DOHH2 (cell line): ENCODE results near the gene DYNC1I2.

Source experiments
- EZH2phosphoT487 ChIP-seq: fragments of 200-600 bp; sonication (generic); IDR thresholded peaks from 2 replicates; pipeline ENCODE4 v1.6.1; 2017; ENCODE audit warnings: borderline replicate concordance, mild to moderate bottlenecking, antibody characterized with exemption, low read length, moderate library complexity, mixed read lengths
- TF ChIP-seq, protein P1 (sequence below): fragments of 200-600 bp; sonication (generic); IDR thresholded peaks from one replicate; pipeline ENCODE4 v1.5.1; 2014; ENCODE audit warnings: antibody characterized with exemption, mild to moderate bottlenecking, low read depth, low read length; ENCODE audit not compliant: poor library complexity, severe bottlenecking

DNA sequence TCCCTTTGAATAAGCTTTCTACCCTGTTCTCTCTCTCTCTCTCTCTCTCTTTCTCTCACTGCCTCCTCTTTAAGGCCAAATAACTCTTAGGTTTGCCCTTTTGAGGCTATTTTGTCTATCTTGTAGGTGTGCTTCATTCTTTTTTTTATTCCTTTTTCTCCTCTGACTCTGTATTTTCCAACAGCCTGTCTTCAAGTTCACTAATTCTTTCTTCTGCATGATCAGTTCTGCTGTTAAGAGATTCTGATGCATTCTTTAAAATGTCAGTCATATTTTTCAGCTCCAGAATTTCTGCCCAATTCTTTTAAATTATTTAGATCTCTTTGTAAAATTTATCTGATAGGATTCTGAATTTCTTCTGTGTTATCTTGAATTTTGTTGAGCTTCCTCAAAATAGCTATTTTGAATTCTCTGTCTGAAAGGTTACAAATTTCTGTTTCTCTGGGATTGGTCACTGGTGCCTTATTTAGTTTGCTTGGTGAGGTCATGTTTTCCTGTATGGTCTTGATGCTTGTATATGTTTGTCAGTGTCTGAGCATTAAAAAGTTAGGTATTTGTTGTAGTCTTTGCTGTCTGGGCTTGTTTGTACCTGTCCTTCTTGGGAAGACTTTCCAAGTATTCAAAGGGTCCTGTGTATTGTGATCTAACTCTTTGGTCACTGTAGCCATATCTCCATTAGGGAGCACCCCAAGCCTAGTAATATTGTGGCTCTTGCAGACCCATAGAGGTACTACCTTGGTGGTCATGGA is 35.4 kb upstream of the DYNC1I2 start:
- TF ChIP-seq, protein P1, sequence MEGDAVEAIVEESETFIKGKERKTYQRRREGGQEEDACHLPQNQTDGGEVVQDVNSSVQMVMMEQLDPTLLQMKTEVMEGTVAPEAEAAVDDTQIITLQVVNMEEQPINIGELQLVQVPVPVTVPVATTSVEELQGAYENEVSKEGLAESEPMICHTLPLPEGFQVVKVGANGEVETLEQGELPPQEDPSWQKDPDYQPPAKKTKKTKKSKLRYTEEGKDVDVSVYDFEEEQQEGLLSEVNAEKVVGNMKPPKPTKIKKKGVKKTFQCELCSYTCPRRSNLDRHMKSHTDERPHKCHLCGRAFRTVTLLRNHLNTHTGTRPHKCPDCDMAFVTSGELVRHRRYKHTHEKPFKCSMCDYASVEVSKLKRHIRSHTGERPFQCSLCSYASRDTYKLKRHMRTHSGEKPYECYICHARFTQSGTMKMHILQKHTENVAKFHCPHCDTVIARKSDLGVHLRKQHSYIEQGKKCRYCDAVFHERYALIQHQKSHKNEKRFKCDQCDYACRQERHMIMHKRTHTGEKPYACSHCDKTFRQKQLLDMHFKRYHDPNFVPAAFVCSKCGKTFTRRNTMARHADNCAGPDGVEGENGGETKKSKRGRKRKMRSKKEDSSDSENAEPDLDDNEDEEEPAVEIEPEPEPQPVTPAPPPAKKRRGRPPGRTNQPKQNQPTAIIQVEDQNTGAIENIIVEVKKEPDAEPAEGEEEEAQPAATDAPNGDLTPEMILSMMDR = no peak
- TF ChIP-seq EZH2phosphoT487 = no peak
